H1 (cell line): ENCODE results near the gene ARMC6. TPM values are rescaled to one million over a fixed set of nuclear protein-coding genes. Genes with fewer than 3 reads are reported as not detected.

Experiments
- CTCF ChIA-PET: fragments of 300-600 bp; sonication (Branson Sonifier 250); formaldehyde crosslinking; loops from one replicate; lab custom pipeline; 2021; ENCODE audit not compliant: partially characterized antibody; lab: Charles Lee
- POLR2A ChIA-PET: fragments of 300-600 bp; sonication (Branson Sonifier 250); formaldehyde crosslinking; loops from one replicate; lab custom pipeline; 2021; ENCODE audit warnings: inconsistent platforms; ENCODE audit not compliant: partially characterized antibody; lab: Charles Lee
- DNase-seq, 2 experiments: peaks; one replicate each; pipeline versions ENCODE4 v3.0.0 to v3.0.0-alpha.2; 2010 to 2022; ENCODE audit warnings: low spot score in 2 of 2, low read depth in 1 of 2, mixed read lengths in 1 of 2
- FAIRE-seq: peaks from 2 replicates; lab custom pipeline; 2011; peaks lifted over from hg19 to GRCh38; lab: Jason Lieb, UNC
- H2AFZ ChIP-seq: 2 replicates; pipeline ENCODE4 v1.8.1; 2012; ENCODE audit warnings: low read length, inconsistent platforms
- H2AK5ac ChIP-seq: 2 replicates; pipeline ENCODE4 v1.6.1; 2013; ENCODE audit warnings: low read depth, low read length
- H2BK120ac ChIP-seq: replicated peaks from 2 replicates; pipeline ENCODE3; 2013; ENCODE audit warnings: low read depth, low read length, inconsistent platforms
- H2BK12ac ChIP-seq: 2 replicates; pipeline ENCODE4 v1.6.1; 2013; ENCODE audit warnings: low read depth, low read length
- H2BK15ac ChIP-seq: 2 replicates; pipeline ENCODE4 v1.6.1; 2013; ENCODE audit warnings: low read length
- H2BK20ac ChIP-seq: 2 replicates; pipeline ENCODE4 v1.6.1; 2013; ENCODE audit warnings: low read length
- H2BK5ac ChIP-seq: 2 replicates; pipeline ENCODE4 v1.6.1; 2013; ENCODE audit warnings: low read depth, low read length
- H3K14ac ChIP-seq: 2 replicates; pipeline ENCODE4 v1.6.1; 2013; ENCODE audit warnings: inconsistent platforms; ENCODE audit not compliant: insufficient read length
- H3K18ac ChIP-seq: 2 replicates; pipeline ENCODE4 v1.6.1; 2013; ENCODE audit warnings: low read length; ENCODE audit errors: extremely low read depth
- H3K23ac ChIP-seq: 2 replicates; pipeline ENCODE4 v1.6.1; 2013; ENCODE audit warnings: inconsistent platforms; ENCODE audit not compliant: insufficient read length
- H3K23me2 ChIP-seq: 2 replicates; pipeline ENCODE4 v1.6.1; 2013; ENCODE audit warnings: low read depth, low read length
- H3K27ac ChIP-seq: 2 replicates; pipeline ENCODE4 v1.6.1; 2011; ENCODE audit warnings: low read depth, low read length, inconsistent platforms
- H3K27me3 ChIP-seq, 4 experiments: replicated peaks in 1 of 4; 1 replicate in 1 of 4; 2 replicates in 3 of 4; pipeline versions ENCODE4 v1.6.1 to v1.8.1; 2011 to 2013; ENCODE audit warnings: low read length in 3 of 4, mild to moderate bottlenecking in 3 of 4, inconsistent platforms in 2 of 4, mixed read lengths in 2 of 4, moderate library complexity in 1 of 4; ENCODE audit not compliant: control insufficient read depth in 3 of 4, insufficient read depth in 3 of 4; ENCODE audit errors: extremely low read depth in 1 of 4
- H3K36me3 ChIP-seq, 4 experiments: 2 replicates each; pipeline versions ENCODE4 v1.6.1 to v1.8.1; 2011 to 2013; ENCODE audit warnings: mild to moderate bottlenecking in 4 of 4, low read length in 3 of 4, moderate library complexity in 2 of 4, control low read depth in 1 of 4, inconsistent platforms in 1 of 4; ENCODE audit not compliant: insufficient read depth in 4 of 4, control insufficient read depth in 2 of 4
- H3K4ac ChIP-seq: replicated peaks from 2 replicates; pipeline ENCODE3; 2013; ENCODE audit warnings: low read length, low read depth, mixed read lengths, inconsistent platforms; ENCODE audit not compliant: insufficient read length
- H3K4me1 ChIP-seq, 4 experiments: replicated peaks in 1 of 4; 1 replicate in 1 of 4; 2 replicates in 3 of 4; pipeline versions ENCODE4 v1.6.1 to v1.8.1; 2011 to 2013; ENCODE audit warnings: low read length in 3 of 4, inconsistent platforms in 2 of 4, mixed read lengths in 1 of 4; ENCODE audit not compliant: insufficient read depth in 4 of 4, control insufficient read depth in 3 of 4
- H3K4me2 ChIP-seq, 2 experiments: 2 replicates each; pipeline versions ENCODE4 v1.6.1 to v1.8.1; 2011 to 2013; ENCODE audit warnings: low read depth in 2 of 2, low read length in 2 of 2, control low read depth in 1 of 2, inconsistent platforms in 1 of 2, mild to moderate bottlenecking in 1 of 2; ENCODE audit not compliant: insufficient read depth in 1 of 2
- H3K4me3 ChIP-seq, 4 experiments: fragments of 200-600, 300-600 bp in 1 of 4; sonication (generic), shearing (Covaris generic), sonication (Bioruptor Twin) in 1 of 4; 2 replicates each; pipeline versions ENCODE4 v1.5.1 to v1.8.1; 2011 to 2016; ENCODE audit warnings: low read length in 4 of 4, low read depth in 3 of 4, control low read depth in 2 of 4, inconsistent platforms in 2 of 4, mild to moderate bottlenecking in 2 of 4, mixed read lengths in 1 of 4, moderate library complexity in 1 of 4; ENCODE audit not compliant: insufficient read depth in 2 of 4; ENCODE audit errors: extremely low read depth in 1 of 4
- H3K56ac ChIP-seq: replicated peaks from 2 replicates; pipeline ENCODE3; 2013; ENCODE audit warnings: low read depth, mild to moderate bottlenecking, mixed read lengths, low read length, inconsistent platforms; ENCODE audit not compliant: insufficient read length
- H3K79me1 ChIP-seq: 2 replicates; pipeline ENCODE4 v1.6.1; 2013; ENCODE audit warnings: low read depth, low read length, control low read depth
- H3K79me2 ChIP-seq, 2 experiments: 2 replicates each; pipeline versions ENCODE4 v1.6.1 to v1.8.1; 2012 to 2013; ENCODE audit warnings: low read length in 2 of 2, mild to moderate bottlenecking in 2 of 2, inconsistent platforms in 1 of 2; ENCODE audit not compliant: insufficient read depth in 2 of 2, control insufficient read depth in 1 of 2
- H3K9ac ChIP-seq, 4 experiments: replicated peaks in 1 of 4; 1 replicate in 1 of 4; 2 replicates in 3 of 4; pipeline versions ENCODE4 v1.6.1 to v1.8.1; 2011 to 2013; ENCODE audit warnings: low read depth in 3 of 4, low read length in 3 of 4, control low read depth in 2 of 4, mild to moderate bottlenecking in 2 of 4, moderate library complexity in 2 of 4, inconsistent platforms in 1 of 4; ENCODE audit errors: extremely low read depth in 1 of 4
- H3K9me3 ChIP-seq, 2 experiments: 2 replicates each; pipeline versions ENCODE4 v1.6.1 to v1.8.1; 2012 to 2013; ENCODE audit warnings: mild to moderate bottlenecking in 2 of 2, moderate library complexity in 2 of 2, control low read depth in 1 of 2, inconsistent platforms in 1 of 2, low read depth in 1 of 2, low read length in 1 of 2, mixed read lengths in 1 of 2; ENCODE audit not compliant: insufficient read depth in 2 of 2
- H4K20me1 ChIP-seq, 2 experiments: replicated peaks in 1 of 2; 2 replicates each; pipeline versions ENCODE3 to v1.8.1; 2011 to 2013; ENCODE audit warnings: inconsistent platforms in 2 of 2, low read length in 2 of 2, mild to moderate bottlenecking in 1 of 2; ENCODE audit not compliant: insufficient read depth in 2 of 2, control insufficient read depth in 1 of 2
- H4K5ac ChIP-seq: 2 replicates; pipeline ENCODE4 v1.6.1; 2013; ENCODE audit warnings: low read length, low read depth, mixed read lengths, inconsistent platforms; ENCODE audit not compliant: insufficient read length
- H4K8ac ChIP-seq: 2 replicates; pipeline ENCODE4 v1.8.0; 2013; ENCODE audit warnings: mild to moderate bottlenecking, moderate library complexity, low read length, inconsistent platforms; ENCODE audit not compliant: insufficient read depth; ENCODE audit errors: extremely low read depth
- H4K91ac ChIP-seq: replicated peaks from 2 replicates; pipeline ENCODE3; 2013; ENCODE audit warnings: low read length, mixed read lengths, inconsistent platforms; ENCODE audit not compliant: insufficient read length
- ATF3 ChIP-seq: IDR thresholded peaks from 2 replicates; pipeline ENCODE4 v1.6.1; 2011; ENCODE audit warnings: low read depth, mild to moderate bottlenecking, low read length; ENCODE audit not compliant: insufficient read depth
- CBX8 ChIP-seq: fragments of 300-800, 300-1000 bp; sonication (generic); IDR thresholded peaks from 2 replicates; pipeline ENCODE4 v1.7.1; 2016; ENCODE audit warnings: low read depth, low read length, borderline replicate concordance
- CHD1 ChIP-seq: IDR thresholded peaks from 2 replicates; pipeline ENCODE4 v1.6.1; 2012; ENCODE audit warnings: low read depth, low read length, improper control_type of control experiment
- EGR1 ChIP-seq: IDR thresholded peaks from 2 replicates; pipeline ENCODE4 v1.6.1; 2011; ENCODE audit warnings: low read depth, low read length, borderline replicate concordance
- EZH2 ChIP-seq: fragments of 200-600 bp; sonication (generic); IDR thresholded peaks from 2 replicates; pipeline ENCODE4 v1.7.1; 2012; ENCODE audit warnings: low read depth, mild to moderate bottlenecking, moderate library complexity, low read length, inconsistent platforms; ENCODE audit not compliant: severe bottlenecking
- HDAC6 ChIP-seq: IDR thresholded peaks from one replicate; pipeline ENCODE4 v1.7.1; 2012; ENCODE audit warnings: low read depth, mild to moderate bottlenecking, inconsistent platforms, low read length, moderate library complexity
- KDM1A ChIP-seq: fragments of 200-600, 300-600 bp; sonication (generic); IDR thresholded peaks from 2 replicates; pipeline ENCODE4 v1.7.1; 2016; ENCODE audit warnings: mild to moderate bottlenecking, low read length, borderline replicate concordance
- RFX5 ChIP-seq: IDR thresholded peaks from 2 replicates; pipeline ENCODE4 v1.6.1; 2011; ENCODE audit warnings: low read depth, low read length, improper control_type of control experiment, borderline replicate concordance
- SIRT6 ChIP-seq: IDR thresholded peaks from one replicate; pipeline ENCODE4 v1.7.1; 2012; ENCODE audit warnings: low read length, inconsistent platforms
- SP4 ChIP-seq: IDR thresholded peaks from 2 replicates; pipeline ENCODE4 v1.6.1; 2012; ENCODE audit warnings: low read length, inconsistent platforms
- TCF12 ChIP-seq: IDR thresholded peaks from 2 replicates; pipeline ENCODE4 v1.6.1; 2011; ENCODE audit warnings: low read depth, mild to moderate bottlenecking, low read length
- WGBS, 2 experiments: shearing (Covaris generic) in 1 of 2; methylation state at CpG; one replicate each; pipeline versions ENCODE4 v1.1.6 to v1.1.7; 2013 to 2015; ENCODE audit warnings: low lambda C conversion rate in 2 of 2, mixed read lengths in 2 of 2, inconsistent platforms in 1 of 2, low coverage in 1 of 2, missing lambda C conversion rate in 1 of 2; ENCODE audit not compliant: insufficient replicate concordance in 2 of 2, insufficient coverage in 1 of 2, insufficient read length in 1 of 2; ENCODE audit errors: extremely low coverage in 1 of 2, missing lambda C conversion rate in 1 of 2; 5-methylcytosine and 5-hydroxymethylcytosine counted together
- polyA plus RNA-seq, 7 experiments: library from polyadenylated mRNA; depleted of rRNA in 3 of 7; stranded (reverse) in 5 of 7; unstranded in 2 of 7; fragments of >200 nt in 5 of 7; fragments of 200-250 nt in 2 of 7; gene quantifications; 1 replicate in 5 of 7; 2 replicates in 1 of 7; 4 replicates in 1 of 7; pipeline versions ENCODE4 v1.2.1 to v1.2.3, GENCODE V29; 2011 to 2013; ENCODE audit warnings: missing spikeins in 2 of 7, mixed read lengths in 2 of 7
- total RNA-seq: library from RNA; stranded (reverse); fragmentation: NEBNext Ultra II Directional; extraction: Animal tissue kit (Norgen Biotek cat#: 25700); gene quantifications from 2 replicates; pipeline ENCODE4 v1.2.1, GENCODE V29; 2021

Gene ARMC6
- total and polyA plus RNA-seq, 2 of the 8 experiments (the other 6 are each of a cell fraction or from before 2014, with no cell fraction given), result 67.1 to 68.3 TPM

GRCh38 chr19:19096641-19097627 is 63.5 kb downstream of the ARMC6 start:
- no peak overlapping the region for H4K5ac ChIP-seq
- no peaks in the 10 kb centered on the region for H3K23me2 ChIP-seq
- DNase-seq, result no peak
- H2AFZ ChIP-seq, result no peak overlapping the region
- WGBS, 2 experiments, result 87% methylated on average over 22 of the region's 24 CpGs; no CpG with 5 or more reads in 1 of the 2 experiments
- no peak overlapping the region for H3K4me3 ChIP-seq
- ChIA-PET CTCF (interaction anchor here (1.2 to 2.8 kb wide), 10 partner anchors 11 to 59 kb away, joined by 3 to 7 read pairs (median 4); no protein-coding TSS in a partner anchor), POLR2A (interaction anchor here (1.0 to 1.3 kb wide), 2 partner anchors 8 to 19 kb away, joined by 3 read pairs; no protein-coding TSS in a partner anchor)
- no peak overlapping the region for H2BK120ac ChIP-seq
- H3K4ac ChIP-seq, result no peak overlapping the region
- no peak overlapping the region for H2BK5ac ChIP-seq
- no peaks in the 10 kb centered on the region for H4K20me1 ChIP-seq
- no peak overlapping the region for H2AK5ac ChIP-seq
- no peak overlapping the region for H3K27ac ChIP-seq
- no peak overlapping the region for H2BK15ac ChIP-seq
- H3K79me1 ChIP-seq, result no peaks in the 10 kb centered on the region; the same call in 1 of the 2 replicates
- no peak overlapping the region for H3K14ac ChIP-seq
- no peak for FAIRE-seq
- H3K9ac ChIP-seq, result no peak overlapping the region
- no peak overlapping the region for H3K23ac ChIP-seq
- H3K18ac ChIP-seq, result no peak overlapping the region; the same call in 1 of the 2 replicates
- H3K9me3 ChIP-seq, result no peaks in the 10 kb centered on the region
- no peak overlapping the region for H2BK20ac ChIP-seq
- H3K79me2 ChIP-seq, result no peaks in the 10 kb centered on the region
- no peaks in the 10 kb centered on the region for H3K36me3 ChIP-seq
- no peak overlapping the region; the same call in 1 of the 2 replicates for H4K8ac ChIP-seq
- no peak overlapping the region for H2BK12ac ChIP-seq
- H3K27me3 ChIP-seq, result peaks cover 0 to 2% (median 0%) of the 10 kb centered on the region in 4 experiments; a peak in 2 of 7 replicates
- H3K56ac ChIP-seq, result no peak overlapping the region
- H3K4me1 ChIP-seq, result peaks cover 0 to 2% (median 0%) of the 10 kb centered on the region in 4 experiments; a peak in 4 of 7 replicates
- no peak overlapping the region for H4K91ac ChIP-seq
- H3K4me2 ChIP-seq, result no peak overlapping the region
- no peak for TF ChIP-seq EZH2
- no peak for TF ChIP-seq ATF3
- TF ChIP-seq CBX8, result no peak
- no peak for TF ChIP-seq SIRT6
- no peak for TF ChIP-seq KDM1A
- no peak for TF ChIP-seq HDAC6
- no peak for TF ChIP-seq RFX5
- no peak for TF ChIP-seq TCF12
- TF ChIP-seq SP4, result no peak
- TF ChIP-seq EGR1, result no peak
- TF ChIP-seq CHD1, result no peak
